22Rv1 (cell line): ENCODE data around the gene PNMA6F.
"Not testable (repeated sequence)": the region's sequence is repeated elsewhere in the genome, so short reads cannot be mapped to it uniquely, and the experiment has no call there.

ENCODE experiments used
- H3K27ac ChIP-seq: fragments of 450-650 bp; 2 replicates; pipeline ENCODE4 v1.5.1; 2017
- CTCF ChIP-seq: fragments of 450-650 bp; IDR thresholded peaks from 2 replicates; pipeline ENCODE4 v1.5.1; 2017; ENCODE audit warnings: mild to moderate bottlenecking
- ZFX ChIP-seq: fragments of 450-650 bp; IDR thresholded peaks from 2 replicates; pipeline ENCODE4 v1.6.1; 2017; ENCODE audit warnings: antibody characterized with exemption, borderline replicate concordance

The PNMA6F gene

DNA sequence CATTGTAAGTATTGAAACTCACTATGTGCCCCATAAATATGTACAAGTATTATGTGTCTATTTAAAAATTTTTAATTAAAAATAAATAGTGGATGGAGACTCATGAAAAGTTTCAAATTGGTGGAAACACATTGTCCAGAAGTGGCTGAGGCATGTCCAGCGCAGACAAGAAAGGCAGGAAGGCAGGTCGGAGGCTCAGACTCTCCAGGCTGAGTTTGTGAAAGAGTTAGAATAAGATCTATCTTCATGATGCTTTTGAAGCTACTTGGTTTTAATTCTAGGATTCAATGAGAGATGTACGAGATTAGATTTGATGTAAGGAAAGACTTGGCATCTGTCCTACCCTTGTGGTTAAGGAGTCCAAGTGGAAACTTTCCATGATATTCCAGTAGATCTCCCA lies 19.8 kb downstream of the PNMA6F start:
- H3K27ac ChIP-seq, result no peak overlapping the region
- TF ChIP-seq CTCF, result no peak
- no peak for TF ChIP-seq ZFX

DNA sequence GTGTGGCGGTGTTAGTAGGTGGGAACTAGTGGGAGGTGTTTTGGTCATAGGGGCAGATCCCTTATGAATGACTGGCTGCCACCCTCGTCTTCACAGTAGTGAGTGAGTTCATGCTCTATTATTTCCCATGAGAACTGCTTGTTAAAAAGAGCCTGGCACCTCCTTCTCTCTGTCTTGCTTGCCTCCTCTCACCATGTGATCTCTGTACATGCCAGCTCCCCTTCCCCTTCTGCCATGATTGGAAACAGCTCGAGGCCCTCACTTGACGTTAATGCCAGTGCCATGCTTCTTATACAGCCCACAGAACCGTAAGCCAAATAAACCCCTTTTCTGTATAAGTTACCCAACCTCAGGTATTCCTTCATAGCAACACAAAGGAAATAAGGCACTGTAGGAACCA lies 21.7 kb downstream of the PNMA6F start:
- no peak overlapping the region for H3K27ac ChIP-seq
- no peak for TF ChIP-seq ZFX
- TF ChIP-seq CTCF, result no peak

DNA sequence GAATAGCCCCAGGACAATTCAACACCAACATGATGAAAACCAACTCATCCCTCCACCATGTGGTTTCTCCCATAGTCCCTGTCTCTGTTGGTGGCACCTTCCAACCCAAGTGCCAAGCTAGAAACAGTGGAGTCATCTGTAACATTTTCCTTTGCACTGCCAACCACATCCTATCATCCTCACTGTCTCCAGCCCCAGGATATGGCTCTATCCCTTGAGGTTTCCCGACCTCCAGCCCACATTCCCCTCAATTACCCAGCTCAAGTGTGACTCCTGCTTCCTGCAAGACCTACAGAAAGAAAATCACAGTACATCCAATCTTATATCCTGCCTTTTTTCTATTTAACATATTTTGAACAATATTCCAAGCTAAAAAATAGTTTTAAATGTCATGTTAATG lies 24.2 kb downstream of the PNMA6F start:
- TF ChIP-seq CTCF, result no peak
- no peak for TF ChIP-seq ZFX
- H3K27ac ChIP-seq, result no peak overlapping the region

DNA sequence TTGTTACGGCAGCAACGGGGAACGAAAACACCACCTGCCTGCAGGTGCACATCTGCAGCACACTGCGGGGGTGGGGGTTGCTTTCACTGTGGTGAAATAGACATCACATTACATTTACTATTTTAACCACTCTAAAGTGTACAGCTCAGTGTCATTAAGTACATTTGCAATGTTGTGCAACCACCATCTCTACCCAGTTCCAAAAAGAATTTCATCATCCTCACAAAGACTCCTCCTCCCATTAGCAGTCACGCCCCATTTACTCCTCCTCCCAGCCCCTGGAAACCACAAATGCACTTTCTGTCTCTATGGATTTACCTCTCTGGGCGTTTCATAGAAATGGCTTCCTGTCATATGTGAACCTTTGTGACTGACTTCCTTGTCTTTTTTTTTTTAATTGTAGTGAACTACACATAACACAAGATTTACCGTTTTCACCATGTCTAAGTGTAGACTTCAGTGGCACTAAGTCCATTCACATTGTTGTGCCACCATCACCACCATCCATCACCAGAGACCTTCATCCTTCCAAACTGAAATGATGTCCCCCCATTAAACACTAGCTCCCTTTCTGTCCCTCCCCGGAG lies 28.0 kb downstream of the PNMA6F start:
- H3K27ac ChIP-seq, result not testable (repeated sequence)

- not testable (repeated sequence) for H3K27ac ChIP-seq
Measured at GRCh38 chrX:153288807-153289206, 32.8 kb downstream of the PNMA6F start.

GRCh38 chrX:153285678-153286077 lies 35.9 kb downstream of the PNMA6F start:
- H3K27ac ChIP-seq, result not testable (repeated sequence)

- H3K27ac ChIP-seq, result not testable (repeated sequence)
Measured at GRCh38 chrX:153283982-153284381, 37.6 kb downstream of the PNMA6F start.

DNA sequence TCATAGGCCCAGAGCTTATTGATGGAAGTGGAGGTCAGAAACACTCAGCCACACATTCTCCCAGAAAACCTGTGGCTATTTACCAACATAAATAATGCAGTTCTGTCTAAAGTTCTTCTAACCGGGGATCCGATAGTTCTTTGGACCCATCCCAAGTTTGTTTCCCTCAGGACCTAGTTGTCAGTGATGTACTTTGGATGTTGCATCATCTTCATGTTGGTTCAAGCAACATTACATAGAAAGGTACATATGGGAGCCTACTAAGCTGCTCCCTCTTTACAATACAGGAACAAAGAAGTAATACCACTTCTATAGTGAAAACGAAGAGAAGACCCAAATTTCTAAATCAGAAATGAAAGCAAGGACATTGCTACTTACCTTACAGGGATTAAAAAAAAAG lies 39.8 kb downstream of the PNMA6F start:
- H3K27ac ChIP-seq, result not testable (repeated sequence)

- not testable (repeated sequence) for H3K27ac ChIP-seq
Measured at GRCh38 chrX:153279304-153279703, 42.3 kb downstream of the PNMA6F start.

GRCh38 chrX:153276049-153276448 lies 45.5 kb downstream of the PNMA6F start:
- H3K27ac ChIP-seq, result not testable (repeated sequence)

DNA sequence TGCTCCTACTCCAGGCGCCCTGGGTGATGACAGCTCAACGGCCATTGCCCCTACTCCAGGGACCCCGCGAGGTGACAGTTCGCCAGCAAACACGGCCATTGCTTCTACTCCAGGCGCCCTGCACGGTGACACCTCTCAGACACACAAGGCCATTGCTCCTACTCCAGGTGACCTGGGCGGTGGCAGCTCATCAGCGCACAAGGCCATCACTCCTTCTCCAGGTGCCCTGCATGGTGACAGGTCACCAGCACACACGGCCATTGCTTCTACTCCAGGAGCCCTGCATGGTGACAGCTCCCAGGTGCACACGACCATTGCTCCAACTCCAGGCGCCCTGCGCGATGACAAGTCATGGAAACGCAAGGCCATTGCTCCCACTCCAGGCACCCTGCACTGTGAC lies 46.1 kb downstream of the PNMA6F start:
- H3K27ac ChIP-seq, result not testable (repeated sequence)

GRCh38 chrX:153272584-153272983 lies 49.0 kb downstream of the PNMA6F start:
- H3K27ac ChIP-seq, result not testable (repeated sequence)

GRCh38 chrX:153272070-153272469 lies 49.5 kb downstream of the PNMA6F start:
- not testable (repeated sequence) for H3K27ac ChIP-seq
